HEK293 (cell line): ENCODE results near the gene LRRC74B.

Experiments
- CTCF ChIA-PET: fragments of 350-600 bp; formaldehyde crosslinking; extraction: SDS; loops from one replicate; lab custom pipeline; 2021; ENCODE audit warnings: antibody characterized with exemption; lab: Yijun Ruan, JAX
- POLR2A ChIA-PET: fragments of 300-600 bp; formaldehyde crosslinking; extraction: SDS; loops from one replicate; lab custom pipeline; 2020; ENCODE audit warnings: antibody characterized with exemption, inconsistent platforms; lab: Yijun Ruan, JAX
- H3K27ac ChIP-seq: fragments of 200-500 bp; sonication (Bioruptor generic); 2 replicates; pipeline ENCODE4 v1.5.1; 2014; ENCODE audit warnings: low read depth, low read length, control low read depth, inconsistent platforms; ENCODE audit errors: extremely low read depth
- H3K36me3 ChIP-seq, 2 experiments: fragments of 200-500 bp in 1 of 2; sonication (Bioruptor generic) in 1 of 2; 1 replicate in 1 of 2; 2 replicates in 1 of 2; pipeline ENCODE4 v1.5.1; 2014 to 2017; ENCODE audit warnings: inconsistent platforms in 2 of 2, low read length in 2 of 2; ENCODE audit not compliant: control insufficient read depth in 2 of 2, insufficient read depth in 1 of 2
- H3K4me1 ChIP-seq: fragments of 200-500 bp; sonication (Bioruptor generic); 2 replicates; pipeline ENCODE4 v1.5.1; 2014; ENCODE audit warnings: mild to moderate bottlenecking, low read length, inconsistent platforms; ENCODE audit not compliant: control insufficient read depth, insufficient read depth
- H3K4me3 ChIP-seq: 2 replicates; pipeline ENCODE4 v1.5.1; 2011; ENCODE audit warnings: low read depth, mild to moderate bottlenecking, control low read depth, low read length, moderate library complexity
- H3K9me3 ChIP-seq: fragments of 200-500 bp; sonication (Bioruptor generic); 2 replicates; pipeline ENCODE4 v1.5.1; 2014; ENCODE audit warnings: low read depth, low read length, inconsistent platforms; ENCODE audit not compliant: control insufficient read depth, insufficient read depth
- ELK4 ChIP-seq: IDR thresholded peaks from 2 replicates; pipeline ENCODE4 v1.6.1; 2011; ENCODE audit warnings: mild to moderate bottlenecking, low read depth, low read length, borderline replicate concordance
- FEZF1 ChIP-seq: fragments of 450-650 bp; formaldehyde crosslinking; IDR thresholded peaks from 2 replicates; pipeline ENCODE4 v1.5.1; 2016; ENCODE audit warnings: missing biosample characterization, missing genetic modification characterization
- GLIS2 ChIP-seq: fragments of 450-650 bp; formaldehyde crosslinking; IDR thresholded peaks from 2 replicates; pipeline ENCODE4 v1.5.1; 2016; ENCODE audit warnings: missing biosample characterization, missing genetic modification characterization
- KLF17 ChIP-seq: fragments of 450-650 bp; formaldehyde crosslinking; IDR thresholded peaks from 2 replicates; pipeline ENCODE4 v1.5.1; 2016; ENCODE audit warnings: missing biosample characterization, missing genetic modification characterization
- PBX3 ChIP-seq: sonication (generic); formaldehyde crosslinking; IDR thresholded peaks from 2 replicates; pipeline ENCODE4 v1.8.1; 2022; ENCODE audit warnings: mild to moderate bottlenecking, moderate library complexity, missing genetic modification reagents
- SP7 ChIP-seq: fragments of 450-650 bp; formaldehyde crosslinking; IDR thresholded peaks from 2 replicates; pipeline ENCODE4 v1.5.1; 2016; ENCODE audit warnings: missing biosample characterization, missing genetic modification characterization
- TCF7L2 ChIP-seq: IDR thresholded peaks from 2 replicates; pipeline ENCODE4 v1.6.1; 2011; ENCODE audit warnings: low read depth, mild to moderate bottlenecking, inconsistent platforms, low read length, moderate library complexity, borderline replicate concordance
- YY2 ChIP-seq: fragments of 450-650 bp; formaldehyde crosslinking; IDR thresholded peaks from 2 replicates; pipeline ENCODE4 v1.5.1; 2016; ENCODE audit warnings: missing biosample characterization, missing genetic modification characterization
- ZBTB17 ChIP-seq: fragments of 450-650 bp; formaldehyde crosslinking; IDR thresholded peaks from 2 replicates; pipeline ENCODE4 v1.5.1; 2016; ENCODE audit warnings: missing biosample characterization, missing genetic modification characterization
- ZBTB26 ChIP-seq: fragments of 450-650 bp; formaldehyde crosslinking; optimal IDR thresholded peaks from 2 replicates; pipeline ENCODE3; 2016; ENCODE audit warnings: missing biosample characterization, mild to moderate bottlenecking, missing genetic modification characterization
- ZFP41 ChIP-seq: fragments of 450-650 bp; formaldehyde crosslinking; IDR thresholded peaks from 2 replicates; pipeline ENCODE4 v1.5.1; 2016; ENCODE audit warnings: missing biosample characterization, missing genetic modification characterization, borderline replicate concordance
- ZNF112 ChIP-seq: fragments of 450-650 bp; formaldehyde crosslinking; IDR thresholded peaks from 2 replicates; pipeline ENCODE4 v1.5.0; 2017; ENCODE audit warnings: missing biosample characterization, missing genetic modification characterization
- ZNF121 ChIP-seq: fragments of 450-650 bp; formaldehyde crosslinking; IDR thresholded peaks from 2 replicates; pipeline ENCODE4 v1.5.1; 2016; ENCODE audit warnings: missing biosample characterization, missing genetic modification characterization
- ZNF133 ChIP-seq: fragments of 450-650 bp; formaldehyde crosslinking; IDR thresholded peaks from 2 replicates; pipeline ENCODE4 v1.5.1; 2016; ENCODE audit warnings: missing biosample characterization, missing genetic modification characterization
- ZNF24 ChIP-seq: fragments of 450-650 bp; formaldehyde crosslinking; IDR thresholded peaks from 2 replicates; pipeline ENCODE4 v1.5.1; 2016; ENCODE audit warnings: missing biosample characterization, missing genetic modification characterization
- ZNF37A ChIP-seq: fragments of 450-650 bp; IDR thresholded peaks from 2 replicates; pipeline ENCODE4 v1.5.1; 2018; ENCODE audit warnings: missing biosample characterization, missing genetic modification characterization
- ZNF394 ChIP-seq: fragments of 450-650 bp; formaldehyde crosslinking; IDR thresholded peaks from 2 replicates; pipeline ENCODE4 v1.5.1; 2016; ENCODE audit warnings: missing biosample characterization, missing genetic modification characterization, mild to moderate bottlenecking, moderate library complexity, borderline replicate concordance
- ZNF548 ChIP-seq: fragments of 450-650 bp; formaldehyde crosslinking; IDR thresholded peaks from 2 replicates; pipeline ENCODE4 v1.5.1; 2016; ENCODE audit warnings: missing biosample characterization, missing genetic modification characterization
- ZNF600 ChIP-seq: fragments of 450-650 bp; formaldehyde crosslinking; IDR thresholded peaks from 2 replicates; pipeline ENCODE4 v1.5.1; 2016; ENCODE audit warnings: missing biosample characterization, missing genetic modification characterization

Gene LRRC74B

GRCh38 chr22:21045585-21046294 is at the start of gene LRRC74B (continued):
- peak; percentile 96 for TF ChIP-seq PBX3 (CRISPR knock-in tag)
- TF ChIP-seq ZNF24 (tag by site-specific recombination) = no peak
- no peak for TF ChIP-seq FEZF1
- no peak for TF ChIP-seq TCF7L2
- TF ChIP-seq YY2 = no peak
- TF ChIP-seq ZBTB26 (tag by site-specific recombination) = peak; percentile 54
- TF ChIP-seq GLIS2 (tag by site-specific recombination) = peak; percentile 75
- TF ChIP-seq ZBTB17 (tag by site-specific recombination) = peak; percentile 48
- no peak for TF ChIP-seq ZNF37A (tag by site-specific recombination)
- no peak for TF ChIP-seq ZNF133
- TF ChIP-seq SP7 (tag by site-specific recombination) = no peak
- no peak for TF ChIP-seq ZNF548 (tag by site-specific recombination)
- TF ChIP-seq ZNF112 (tag by site-specific recombination) = no peak
- no peak for TF ChIP-seq KLF17 (tag by site-specific recombination)

- Histone ChIP-seq H3K4me1 (no peaks in the 10 kb centered on the region), H3K27ac (no peak overlapping the region), H3K36me3 (peaks cover 0 to 96% of the 10 kb centered on the region in 2 experiments; a peak in 1 of 3 replicates), H3K4me3 (no peak overlapping the region), H3K9me3 (no peaks in the 10 kb centered on the region)
- CTCF ChIA-PET = interaction anchor here (0.8 kb wide), 1 partner anchor 110 kb away, joined by 3 read pairs; no protein-coding TSS in a partner anchor
- POLR2A ChIA-PET = interaction anchor here (3.0 kb wide), 1 partner anchor 14 kb away, joined by 13 read pairs; the partner anchor contains the start of gene LZTR1
- TF ChIP-seq ELK4 = no peak
- TF ChIP-seq ZNF121 (tag by site-specific recombination) = no peak
- TF ChIP-seq, all 188 proteins: peak for 0
Observed at GRCh38 chr22:20996031-20996410, 49.7 kb upstream of the LRRC74B start.

GRCh38 chr22:20996598-20997535 is 48.9 kb upstream of the LRRC74B start:
- Histone ChIP-seq H3K9me3 (no peaks in the 10 kb centered on the region), H3K27ac (no peak overlapping the region), H3K4me3 (no peak overlapping the region), H3K36me3 (peaks cover 0 to 88% of the 10 kb centered on the region in 2 experiments; a peak in 1 of 3 replicates), H3K4me1 (no peaks in the 10 kb centered on the region)
- ChIA-PET POLR2A (interaction anchor here (0.6 to 3.0 kb wide), 2 partner anchors 14 to 15 kb away, joined by 3 to 13 read pairs; partner anchors contain the start of gene LZTR1), CTCF (interaction anchor here (0.8 kb wide), 1 partner anchor 111 kb away, joined by 3 read pairs; no protein-coding TSS in a partner anchor)
- TF ChIP-seq ZNF394 (tag by site-specific recombination) = no peak
- TF ChIP-seq ZFP41 (tag by site-specific recombination) = no peak
- peak; percentile 65 for TF ChIP-seq ZNF600
